Activated CD4-positive, alpha-beta T cell treated with anti-CD3 and anti-CD28 coated beads, Interleukin-2, Interleukin-6, amounts not matched to agents 100 ng/mL and 50 ng/mL, durations not matched to agents 16 hours and 8 hours (primary cell): ENCODE data around the gene NCOA7.
A peak's percentile ranks its signal among the peaks of the same experiment; 100 is the strongest.

Source experiments
- DNase-seq: peaks from one replicate; pipeline ENCODE4 v3.0.0-alpha.2; 2020

NCOA7 gene

GRCh38 chr6:125815080-125815910, 24.5 kb downstream of the NCOA7 start:
- DNase-seq = no peak

GRCh38 chr6:125816828-125817280, 26.1 kb downstream of the NCOA7 start:
- DNase-seq = no peak

GRCh38 chr6:125818225-125818657, 27.5 kb downstream of the NCOA7 start:
- DNase-seq = no peak

- no peak for DNase-seq
Measured at GRCh38 chr6:125818772-125819260, 28.1 kb downstream of the NCOA7 start.

- no peak for DNase-seq
Measured at GRCh38 chr6:125819535-125820326, 29.0 kb downstream of the NCOA7 start.

GRCh38 chr6:125821825-125822281, 31.1 kb downstream of the NCOA7 start:
- DNase-seq = no peak

GRCh38 chr6:125823180-125823579, 32.4 kb downstream of the NCOA7 start:
- no peak for DNase-seq

- no peak for DNase-seq
Measured at GRCh38 chr6:125824946-125825771, 34.4 kb downstream of the NCOA7 start.

GRCh38 chr6:125826695-125827463, 36.1 kb downstream of the NCOA7 start:
- DNase-seq = no peak

DNA sequence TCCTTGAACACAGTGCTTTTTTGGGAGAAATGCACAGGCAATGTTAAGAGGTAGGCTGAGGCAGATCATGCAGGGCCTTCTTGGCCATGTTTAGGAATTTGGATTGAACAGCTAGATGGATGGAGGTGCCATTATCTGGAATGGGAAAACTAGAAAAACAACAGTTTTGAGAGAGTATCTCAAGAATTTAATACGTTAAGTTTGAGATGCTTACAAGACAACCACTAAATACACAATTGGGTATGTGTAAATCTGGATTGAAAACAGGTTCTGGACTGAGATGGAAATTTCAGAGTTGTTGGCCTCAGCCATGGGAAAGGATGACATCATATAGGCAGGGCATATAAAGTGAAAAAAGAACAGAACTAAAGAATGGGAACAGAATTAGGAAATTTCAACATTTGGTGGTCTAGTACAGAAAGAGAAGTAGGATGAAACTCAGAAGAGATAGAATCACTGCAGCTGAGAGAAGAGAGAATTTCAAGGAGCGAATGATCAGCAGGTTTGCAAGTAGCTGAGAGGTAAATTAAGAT, 37.1 kb downstream of the NCOA7 start:
- DNase-seq = no peak

- no peak for DNase-seq
Measured at GRCh38 chr6:125828476-125829039, 37.8 kb downstream of the NCOA7 start.

DNA sequence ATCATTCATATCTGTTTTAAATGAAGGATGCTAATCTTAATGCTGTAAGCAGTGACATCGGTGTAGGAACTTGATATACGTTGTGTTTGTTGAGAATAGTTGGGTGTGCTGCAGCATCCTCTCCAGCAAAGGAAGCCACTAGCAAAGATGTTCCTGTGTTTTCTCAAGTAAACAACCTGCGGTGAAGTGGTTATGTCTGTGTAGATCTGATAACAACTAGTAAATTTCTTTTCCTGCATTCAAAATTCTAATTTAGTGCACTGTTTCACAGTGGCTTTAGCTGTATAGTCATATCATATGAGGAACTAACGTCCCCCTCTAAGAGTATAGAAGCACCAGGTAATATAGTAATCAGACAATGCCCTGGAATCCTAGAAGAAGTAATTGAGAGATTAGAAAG, 38.7 kb downstream of the NCOA7 start:
- peak; percentile 37 for DNase-seq

GRCh38 chr6:125831659-125832058, 40.9 kb downstream of the NCOA7 start:
- no peak for DNase-seq

- DNase-seq = no peak
Measured at GRCh38 chr6:125832391-125833117, 41.8 kb downstream of the NCOA7 start.

DNA sequence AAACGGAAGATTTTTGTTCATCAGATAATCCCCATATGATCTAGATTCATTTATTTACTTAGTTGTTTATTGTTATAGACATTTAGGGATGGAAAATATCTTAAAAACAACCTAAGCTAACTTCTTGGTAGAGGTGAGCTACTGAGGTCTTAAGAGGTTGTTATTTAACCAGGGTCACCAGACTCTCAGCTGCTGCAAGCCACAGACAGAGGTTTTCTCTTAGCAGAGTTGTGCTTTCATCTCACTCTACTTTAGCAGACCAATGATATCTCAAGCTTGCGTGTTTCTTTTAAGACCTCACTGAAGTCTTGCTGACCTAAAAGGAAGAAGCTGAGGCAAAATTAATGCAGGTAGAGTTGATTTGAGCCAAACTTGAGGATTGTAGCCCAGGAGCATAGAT, 43.6 kb downstream of the NCOA7 start:
- no peak for DNase-seq

- DNase-seq = no peak
Measured at GRCh38 chr6:125835221-125835744, 44.5 kb downstream of the NCOA7 start.

GRCh38 chr6:125836466-125836865, 45.7 kb downstream of the NCOA7 start:
- no peak for DNase-seq

GRCh38 chr6:125839471-125839870, 48.7 kb downstream of the NCOA7 start:
- DNase-seq = no peak

DNA sequence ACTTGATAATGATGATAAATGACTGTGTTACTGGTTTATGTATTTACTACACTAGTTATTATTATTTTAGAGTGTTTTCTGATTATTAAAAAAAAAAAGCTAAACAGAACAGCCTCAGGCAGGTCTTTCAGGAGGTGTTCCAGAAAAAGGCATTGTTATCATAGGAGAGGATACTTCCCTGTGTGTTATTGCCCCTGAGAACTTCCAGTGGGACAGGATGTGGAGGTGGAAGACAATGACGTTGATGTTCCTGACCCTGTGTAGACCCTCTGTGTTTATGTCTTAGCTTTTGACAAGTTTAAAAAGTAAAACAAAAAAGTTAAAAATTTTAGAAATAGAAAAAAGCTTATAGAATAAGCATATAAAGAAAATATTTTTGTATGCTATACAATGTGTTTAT, 49.1 kb downstream of the NCOA7 start:
- no peak for DNase-seq

DNA sequence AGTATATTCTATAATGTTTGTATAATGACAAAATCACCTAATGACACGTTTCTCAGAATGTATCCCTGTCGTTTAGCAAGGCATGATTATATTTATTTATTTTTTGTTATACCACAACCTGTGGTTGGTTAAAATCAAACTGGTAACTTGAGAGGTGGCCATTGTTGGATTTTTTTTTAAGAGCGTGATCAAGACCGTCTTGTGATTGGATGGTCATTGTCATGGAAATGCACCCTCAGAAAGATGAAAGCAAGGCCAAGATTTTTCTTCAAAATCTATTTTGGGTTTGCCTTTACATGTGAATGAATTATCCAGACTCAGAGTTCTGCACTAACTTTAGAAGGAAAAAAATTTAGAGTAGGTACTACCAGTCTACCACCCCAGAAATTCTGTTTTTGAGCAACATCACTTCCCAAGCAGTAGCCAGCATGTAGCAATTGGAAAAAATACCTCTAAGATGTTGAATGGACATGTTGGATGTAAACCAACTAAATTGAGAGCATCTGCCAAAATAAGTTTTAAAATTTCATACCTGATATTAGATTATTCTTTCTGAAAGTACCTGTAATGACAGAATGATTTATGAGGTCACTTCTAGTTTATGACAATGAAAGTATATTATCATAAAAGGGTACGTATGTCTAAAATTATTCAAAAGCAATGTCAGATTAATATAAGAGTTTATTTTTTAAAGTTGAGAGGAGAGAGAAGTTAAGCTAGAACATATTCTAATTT, 50.8 kb downstream of the NCOA7 start:
- no peak for DNase-seq
